Tongue (tissue), 2 donors: ENCODE results near the gene POLD2. TPM values are rescaled to one million over a fixed set of nuclear protein-coding genes. Genes with fewer than 3 reads are reported as not detected.

Experiments used
- DNase-seq: peaks from one replicate; pipeline ENCODE4 v3.0.0-alpha.2; 2015
- total RNA-seq: library from RNA; depleted of rRNA; stranded (reverse); fragments of >200 nt; gene quantifications from one replicate; pipeline ENCODE4 v1.2.3, GENCODE V29; 2014

The POLD2 gene
- total RNA-seq, 1 donor from 2014 or later, result 62.7 TPM

GRCh38 chr7:44102846-44103565 lies 20.3 kb downstream of the POLD2 start:
- DNase-seq, result no peak

GRCh38 chr7:44101966-44102845 lies 21.1 kb downstream of the POLD2 start:
- no peak for DNase-seq

GRCh38 chr7:44101303-44101965 lies 21.9 kb downstream of the POLD2 start:
- DNase-seq, result no peak

DNA sequence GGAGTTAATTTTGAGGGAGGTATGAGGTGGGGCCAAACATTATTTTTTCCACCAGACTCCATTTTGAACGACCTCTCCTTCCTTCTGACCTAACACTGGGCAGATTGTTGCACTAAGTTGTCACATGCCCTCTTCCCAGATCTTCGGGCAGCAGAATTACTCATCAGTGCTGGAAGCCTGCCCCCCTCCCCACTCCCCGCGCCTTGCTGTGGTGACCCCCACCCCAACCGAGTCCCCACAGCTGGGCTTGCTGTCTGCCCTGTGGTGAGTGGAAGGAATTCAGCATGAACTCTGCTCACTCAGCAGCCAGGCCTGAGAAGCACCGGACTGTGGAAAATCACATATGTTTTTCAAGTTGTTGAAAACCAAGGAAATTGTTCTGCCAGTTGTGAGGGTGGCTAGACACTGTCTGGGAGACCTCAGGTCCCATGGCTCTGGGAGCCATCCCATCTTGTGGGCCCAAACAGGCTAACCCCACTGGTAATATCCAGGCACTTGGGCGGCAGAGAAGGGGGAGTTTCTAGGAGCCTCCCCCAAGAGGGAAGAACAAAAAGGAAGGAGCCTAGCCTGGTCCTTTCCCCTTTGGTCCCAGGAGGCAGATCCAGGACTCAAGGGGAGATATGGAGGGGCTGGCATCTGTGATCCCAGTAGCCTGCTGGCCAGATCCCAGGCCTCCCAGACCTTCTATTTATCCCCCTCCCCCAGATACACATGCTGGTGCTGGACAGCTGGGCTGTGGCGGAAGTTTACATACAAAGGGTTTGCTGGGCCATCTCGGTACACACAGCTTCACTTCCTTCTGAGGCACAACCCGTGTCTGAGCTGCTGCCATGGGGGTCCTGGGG lies 22.7 kb downstream of the POLD2 start:
- peak; percentile 74 for DNase-seq

GRCh38 chr7:44099669-44100068 lies 23.7 kb downstream of the POLD2 start:
- DNase-seq, result no peak

- no peak for DNase-seq
Observed at GRCh38 chr7:44098092-44099068, 25.0 kb downstream of the POLD2 start.

GRCh38 chr7:44097064-44097932 lies 26.1 kb downstream of the POLD2 start:
- DNase-seq, result no peak

- DNase-seq, result no peak
Observed at GRCh38 chr7:44096326-44096881, 26.9 kb downstream of the POLD2 start.

- no peak for DNase-seq
Observed at GRCh38 chr7:44095781-44096180, 27.6 kb downstream of the POLD2 start.

DNA sequence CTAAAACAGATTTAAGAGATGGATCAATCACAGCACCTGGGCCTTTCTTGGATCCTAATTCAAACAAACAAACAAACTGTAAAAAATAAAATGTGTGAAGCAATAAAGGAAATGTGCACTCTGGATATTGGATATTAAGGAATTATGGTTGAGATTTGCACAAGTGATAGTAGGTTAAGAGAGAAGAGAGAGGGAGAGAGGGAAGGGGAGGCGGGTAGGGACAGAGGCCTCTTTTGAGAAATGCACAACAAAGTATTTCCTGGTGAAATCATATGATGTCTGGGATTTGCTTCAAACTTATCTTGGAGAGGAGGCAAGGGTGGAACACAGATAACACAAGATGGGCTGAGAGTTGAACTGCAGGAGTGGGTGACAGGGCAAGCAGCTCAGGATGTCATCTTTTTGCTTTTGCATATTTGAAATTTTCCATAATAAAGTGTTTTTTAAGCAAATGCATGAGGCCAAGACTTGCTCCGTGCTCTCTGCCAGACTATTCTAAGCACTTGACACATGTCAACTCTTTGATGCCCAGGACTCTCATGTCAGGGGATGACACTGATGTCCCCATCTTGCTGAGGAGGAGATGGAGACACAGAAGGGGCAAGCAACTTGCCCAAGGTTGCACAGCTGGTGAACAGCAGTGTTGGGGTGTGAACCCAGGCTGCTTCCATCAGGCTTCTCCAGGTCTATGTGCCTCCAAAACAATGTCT lies 28.3 kb downstream of the POLD2 start:
- DNase-seq, result no peak

DNA sequence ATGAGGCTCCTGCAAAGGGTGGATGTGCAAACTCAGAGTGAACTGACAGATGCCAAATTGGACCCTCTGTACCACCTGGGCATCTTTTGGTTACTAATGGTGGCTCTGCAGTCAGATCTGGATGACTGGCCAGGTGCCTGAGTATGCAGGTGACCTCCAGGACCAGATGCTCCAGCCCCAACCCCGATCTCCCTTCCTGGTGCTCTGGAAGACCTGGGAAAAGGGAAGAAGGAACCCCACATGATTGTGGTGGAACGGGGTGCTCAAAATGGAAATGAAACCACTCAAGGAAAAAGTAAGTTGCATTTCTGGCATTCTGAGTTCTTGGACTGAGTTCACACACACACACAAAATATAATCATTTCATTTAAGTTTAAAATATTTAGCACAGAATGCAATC lies 29.0 kb downstream of the POLD2 start:
- no peak for DNase-seq

DNA sequence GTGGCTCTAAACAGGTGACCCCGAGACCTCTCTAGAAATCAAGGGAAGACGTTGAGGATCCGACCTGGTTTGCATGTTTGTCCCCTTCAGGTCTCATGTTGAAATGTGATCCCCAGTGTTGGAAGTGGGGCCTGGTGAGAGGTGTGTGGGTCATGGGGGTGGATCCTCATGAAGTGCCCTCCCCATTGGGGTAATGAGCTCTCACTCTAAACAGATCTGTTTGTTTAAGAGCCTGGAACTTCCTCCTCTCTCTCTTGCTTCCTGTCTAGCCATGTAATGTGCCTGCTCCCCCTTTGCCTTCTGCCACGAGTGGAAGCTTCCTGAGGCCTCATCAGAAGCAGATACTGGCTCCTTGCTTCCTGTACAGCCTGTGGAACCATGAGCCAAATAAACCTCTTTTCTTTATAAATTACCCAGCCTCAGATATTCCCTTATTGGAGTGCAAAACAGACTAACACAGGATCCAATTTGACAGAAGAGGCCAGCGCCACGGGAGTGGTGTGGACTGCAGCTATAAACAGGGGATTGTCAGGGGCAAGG lies 30.2 kb downstream of the POLD2 start:
- no peak for DNase-seq

- no peak for DNase-seq
Observed at GRCh38 chr7:44087911-44088838, 35.2 kb downstream of the POLD2 start.

DNA sequence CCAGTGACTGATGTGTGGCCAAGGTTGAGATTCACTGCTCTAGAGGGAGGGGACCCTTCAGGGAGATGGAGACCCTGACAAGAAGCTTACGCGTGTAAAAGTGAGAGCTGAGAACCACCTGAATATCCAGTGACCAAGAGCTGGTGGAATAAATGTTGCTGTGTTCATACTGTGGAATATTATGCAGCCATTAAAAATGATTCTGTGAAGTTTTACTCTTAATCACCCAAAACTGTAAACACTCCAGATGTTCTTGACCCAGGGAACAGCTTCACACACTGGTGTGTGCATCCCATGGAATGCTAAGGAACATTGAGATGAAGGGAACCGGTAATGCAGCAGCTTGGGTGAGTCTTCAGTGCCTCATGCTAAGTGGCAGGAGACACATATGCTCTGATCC lies 36.7 kb downstream of the POLD2 start:
- DNase-seq, result no peak

GRCh38 chr7:44085546-44085945 lies 37.8 kb downstream of the POLD2 start:
- no peak for DNase-seq

DNA sequence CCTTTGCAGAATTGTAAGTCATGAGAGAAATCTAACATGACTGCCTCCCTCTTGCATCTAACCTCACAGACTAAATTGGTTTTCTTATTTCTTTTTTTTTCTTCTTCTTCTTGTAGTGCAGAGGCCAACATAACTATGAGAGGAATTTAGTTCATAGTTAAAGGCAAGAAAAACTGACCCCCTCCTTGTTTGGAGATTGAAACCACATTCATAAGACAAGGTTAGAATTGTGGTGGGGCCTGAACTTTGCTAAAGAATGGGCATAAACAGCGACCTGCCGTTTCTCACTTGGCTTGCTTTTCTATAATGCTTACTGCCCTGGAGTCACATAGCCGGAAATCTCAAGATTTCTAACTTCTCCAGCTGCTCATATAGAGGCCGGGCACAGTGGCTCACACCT lies 38.6 kb downstream of the POLD2 start:
- no peak for DNase-seq

DNA sequence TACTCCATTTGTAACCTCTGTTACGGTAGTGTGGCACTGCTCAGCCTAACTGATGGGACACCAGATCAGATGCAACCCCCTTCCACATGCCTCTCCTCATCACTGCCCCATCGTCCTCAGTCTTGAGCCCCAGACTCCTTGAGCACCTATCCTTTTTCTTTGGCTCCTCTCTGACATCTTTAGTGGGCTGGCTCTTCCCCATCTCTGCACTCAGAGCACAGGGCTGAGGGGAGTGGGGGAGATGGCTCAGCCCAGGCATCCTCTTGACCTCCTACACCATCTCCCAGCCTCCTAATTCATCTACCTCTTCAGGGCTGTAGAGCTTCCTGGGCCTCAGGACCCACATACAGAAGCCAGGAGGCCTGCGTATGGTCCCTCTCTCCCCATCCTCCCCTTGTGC lies 39.6 kb downstream of the POLD2 start:
- no peak for DNase-seq
